ENCODE measurements around the gene PARD3.
A peak's percentile ranks its signal among the peaks of the same experiment; 100 is the strongest.

The PARD3 gene

GRCh38 chr10:34232481-34232880 lies 582.6 kb downstream of the PARD3 start:
- no peak for DNase-seq

GRCh38 chr10:34231441-34232180 lies 583.5 kb downstream of the PARD3 start:
- DNase-seq: no peak

GRCh38 chr10:34229917-34230316 lies 585.2 kb downstream of the PARD3 start:
- no peak for DNase-seq

GRCh38 chr10:34228066-34228465 lies 587.0 kb downstream of the PARD3 start:
- DNase-seq: no peak

GRCh38 chr10:34224639-34225038 lies 590.5 kb downstream of the PARD3 start:
- no peak for DNase-seq

GRCh38 chr10:34223658-34224057 lies 591.4 kb downstream of the PARD3 start:
- DNase-seq: no peak

GRCh38 chr10:34222359-34222758 lies 592.7 kb downstream of the PARD3 start:
- no peak for DNase-seq

GRCh38 chr10:34219753-34220548 lies 595.1 kb downstream of the PARD3 start:
- no peak for DNase-seq

- no peak for DNase-seq
These were observed 597.6 kb downstream of the PARD3 start for GRCh38 chr10:34217524-34217923.

GRCh38 chr10:34216348-34216945 lies 598.6 kb downstream of the PARD3 start:
- DNase-seq: no peak

GRCh38 chr10:34213805-34214197 lies 601.3 kb downstream of the PARD3 start:
- DNase-seq: no peak

GRCh38 chr10:34213193-34213804 lies 601.8 kb downstream of the PARD3 start:
- no peak for DNase-seq

- no peak for DNase-seq
These were observed 607.8 kb downstream of the PARD3 start for GRCh38 chr10:34207343-34207742.

- no peak for DNase-seq
These were observed 608.2 kb downstream of the PARD3 start for GRCh38 chr10:34206935-34207268.

- DNase-seq: no peak
These were observed 608.8 kb downstream of the PARD3 start for GRCh38 chr10:34206078-34206934.

GRCh38 chr10:34205452-34205851 lies 609.6 kb downstream of the PARD3 start:
- no peak for DNase-seq

GRCh38 chr10:34203966-34204630 lies 611.0 kb downstream of the PARD3 start:
- no peak for DNase-seq

- peak; percentile 12 for DNase-seq
These were observed 614.7 kb downstream of the PARD3 start for GRCh38 chr10:34200355-34200901.

GRCh38 chr10:34198953-34199352 lies 616.1 kb downstream of the PARD3 start:
- DNase-seq: no peak

GRCh38 chr10:34196058-34196433 lies 619.0 kb downstream of the PARD3 start:
- DNase-seq: no peak

- no peak for DNase-seq
These were observed 619.6 kb downstream of the PARD3 start for GRCh38 chr10:34195364-34196057.

Measured in NCI-H1694 treated with DMSO at 0.1 percent for 48 hours (cell line).